ENCODE measurements around the gene HBD. TPM values are rescaled to one million over a fixed set of nuclear protein-coding genes. Genes with fewer than 3 reads are reported as not detected.

Gene HBD
- polyA plus RNA-seq, 2 of the 4 experiments (the other 2 are of a cell fraction), result not detected

DNA sequence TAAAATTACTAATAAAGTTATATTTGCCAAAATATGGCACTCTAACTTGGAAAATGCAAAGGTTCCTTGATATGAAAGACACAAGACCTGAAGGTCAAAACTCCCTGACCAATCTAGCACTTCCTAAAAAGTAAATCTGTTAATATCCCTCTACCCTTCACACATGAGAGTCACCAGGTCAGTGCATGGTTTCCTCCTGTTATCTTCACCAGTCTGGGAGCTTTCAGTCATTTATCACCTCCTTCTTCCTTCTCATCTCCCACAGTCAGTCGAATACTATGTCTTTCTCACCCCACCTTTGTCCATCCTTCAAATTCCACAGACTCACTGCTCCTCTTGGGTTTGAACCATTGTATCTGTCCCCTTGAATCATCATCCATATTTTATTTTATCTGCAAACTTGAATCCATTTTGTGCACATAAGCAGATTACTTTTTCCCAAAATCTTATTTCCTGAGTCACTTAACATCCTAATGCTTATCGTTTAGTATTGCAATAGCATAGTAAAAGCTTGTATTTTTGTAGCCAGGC lies 32.8 kb upstream of the HBD start:
- DNase-seq (ENCODE audit: low read depth in 1 of 2, low spot score in 1 of 2) (no peak), ATAC-seq (no peak), FAIRE-seq (no peak)
- H3K9me3 ChIP-seq, result no peaks in the 10 kb centered on the region
- WGBS (ENCODE audit: missing lambda C conversion rate), result 25% methylated on average over 2 of the region's 2 CpGs
- H3K4me3 ChIP-seq, result no peak overlapping the region
- H3K27ac ChIP-seq, result no peak overlapping the region
- no peak overlapping the region for H3K4me2 ChIP-seq
- ChIA-PET CTCF (interaction anchor here (1.2 to 1.6 kb wide), 2 partner anchors 9 to 242 kb away, joined by 3 to 5 read pairs; partner anchors contain the start of gene UBQLN3), POLR2A (no interaction called here)
- no peak for TF ChIP-seq HOXA7 (CRISPR knock-in tag; IDR thresholded peaks at IDR 0.05)
- TF ChIP-seq, protein P1, sequence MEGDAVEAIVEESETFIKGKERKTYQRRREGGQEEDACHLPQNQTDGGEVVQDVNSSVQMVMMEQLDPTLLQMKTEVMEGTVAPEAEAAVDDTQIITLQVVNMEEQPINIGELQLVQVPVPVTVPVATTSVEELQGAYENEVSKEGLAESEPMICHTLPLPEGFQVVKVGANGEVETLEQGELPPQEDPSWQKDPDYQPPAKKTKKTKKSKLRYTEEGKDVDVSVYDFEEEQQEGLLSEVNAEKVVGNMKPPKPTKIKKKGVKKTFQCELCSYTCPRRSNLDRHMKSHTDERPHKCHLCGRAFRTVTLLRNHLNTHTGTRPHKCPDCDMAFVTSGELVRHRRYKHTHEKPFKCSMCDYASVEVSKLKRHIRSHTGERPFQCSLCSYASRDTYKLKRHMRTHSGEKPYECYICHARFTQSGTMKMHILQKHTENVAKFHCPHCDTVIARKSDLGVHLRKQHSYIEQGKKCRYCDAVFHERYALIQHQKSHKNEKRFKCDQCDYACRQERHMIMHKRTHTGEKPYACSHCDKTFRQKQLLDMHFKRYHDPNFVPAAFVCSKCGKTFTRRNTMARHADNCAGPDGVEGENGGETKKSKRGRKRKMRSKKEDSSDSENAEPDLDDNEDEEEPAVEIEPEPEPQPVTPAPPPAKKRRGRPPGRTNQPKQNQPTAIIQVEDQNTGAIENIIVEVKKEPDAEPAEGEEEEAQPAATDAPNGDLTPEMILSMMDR (IDR thresholded peaks at IDR 0.05), result no peak
- TF ChIP-seq MAZ (IDR thresholded peaks at IDR 0.05; ENCODE audit: borderline replicate concordance, low read depth, low read length), result no peak
- TF ChIP-seq, protein P2, sequence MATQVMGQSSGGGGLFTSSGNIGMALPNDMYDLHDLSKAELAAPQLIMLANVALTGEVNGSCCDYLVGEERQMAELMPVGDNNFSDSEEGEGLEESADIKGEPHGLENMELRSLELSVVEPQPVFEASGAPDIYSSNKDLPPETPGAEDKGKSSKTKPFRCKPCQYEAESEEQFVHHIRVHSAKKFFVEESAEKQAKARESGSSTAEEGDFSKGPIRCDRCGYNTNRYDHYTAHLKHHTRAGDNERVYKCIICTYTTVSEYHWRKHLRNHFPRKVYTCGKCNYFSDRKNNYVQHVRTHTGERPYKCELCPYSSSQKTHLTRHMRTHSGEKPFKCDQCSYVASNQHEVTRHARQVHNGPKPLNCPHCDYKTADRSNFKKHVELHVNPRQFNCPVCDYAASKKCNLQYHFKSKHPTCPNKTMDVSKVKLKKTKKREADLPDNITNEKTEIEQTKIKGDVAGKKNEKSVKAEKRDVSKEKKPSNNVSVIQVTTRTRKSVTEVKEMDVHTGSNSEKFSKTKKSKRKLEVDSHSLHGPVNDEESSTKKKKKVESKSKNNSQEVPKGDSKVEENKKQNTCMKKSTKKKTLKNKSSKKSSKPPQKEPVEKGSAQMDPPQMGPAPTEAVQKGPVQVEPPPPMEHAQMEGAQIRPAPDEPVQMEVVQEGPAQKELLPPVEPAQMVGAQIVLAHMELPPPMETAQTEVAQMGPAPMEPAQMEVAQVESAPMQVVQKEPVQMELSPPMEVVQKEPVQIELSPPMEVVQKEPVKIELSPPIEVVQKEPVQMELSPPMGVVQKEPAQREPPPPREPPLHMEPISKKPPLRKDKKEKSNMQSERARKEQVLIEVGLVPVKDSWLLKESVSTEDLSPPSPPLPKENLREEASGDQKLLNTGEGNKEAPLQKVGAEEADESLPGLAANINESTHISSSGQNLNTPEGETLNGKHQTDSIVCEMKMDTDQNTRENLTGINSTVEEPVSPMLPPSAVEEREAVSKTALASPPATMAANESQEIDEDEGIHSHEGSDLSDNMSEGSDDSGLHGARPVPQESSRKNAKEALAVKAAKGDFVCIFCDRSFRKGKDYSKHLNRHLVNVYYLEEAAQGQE (IDR thresholded peaks at IDR 0.05), result no peak
- TF ChIP-seq RNF2 (IDR thresholded peaks at IDR 0.05; ENCODE audit: borderline replicate concordance, low read depth), result no peak
- no peak for TF ChIP-seq CBX8 (IDR thresholded peaks at IDR 0.05)
- no peaks in the 10 kb centered on the region for H3K4me1 ChIP-seq

DNA sequence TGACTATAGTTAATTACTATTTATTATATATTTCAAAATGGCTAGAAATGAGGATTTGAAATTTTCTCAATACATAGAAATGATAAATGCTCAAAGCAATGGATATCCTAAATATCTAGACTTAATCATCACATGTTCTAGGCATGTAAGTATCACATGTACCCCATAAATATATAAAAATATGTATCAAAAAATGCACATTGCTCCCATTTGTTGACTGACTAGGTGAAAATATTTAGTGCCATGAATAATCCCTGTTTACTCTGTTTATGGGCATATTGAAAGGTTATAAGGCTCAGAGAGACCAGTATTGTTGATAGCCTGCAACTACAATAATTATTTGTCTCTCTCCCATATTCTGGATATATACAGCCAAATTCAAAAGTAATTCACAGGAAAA lies 32.3 kb upstream of the HBD start:
- no peaks in the 10 kb centered on the region for H3K4me1 ChIP-seq
- H3K9me3 ChIP-seq, result no peaks in the 10 kb centered on the region
- H3K4me2 ChIP-seq, result no peak overlapping the region
- H3K27ac ChIP-seq, result no peak overlapping the region
- POLR2A ChIA-PET, result no interaction called here
- H3K4me3 ChIP-seq, result no peak overlapping the region
- TF ChIP-seq KDM1A (IDR thresholded peaks at IDR 0.05; ENCODE audit: low read depth), result no peak
- TF ChIP-seq JUNB (IDR thresholded peaks at IDR 0.05), result no peak
- TF ChIP-seq CBX8 (IDR thresholded peaks at IDR 0.05), result no peak
- TF ChIP-seq, protein P3, sequence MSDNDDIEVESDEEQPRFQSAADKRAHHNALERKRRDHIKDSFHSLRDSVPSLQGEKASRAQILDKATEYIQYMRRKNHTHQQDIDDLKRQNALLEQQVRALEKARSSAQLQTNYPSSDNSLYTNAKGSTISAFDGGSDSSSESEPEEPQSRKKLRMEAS (IDR thresholded peaks at IDR 0.05), result no peak
- TF ChIP-seq RNF2 (IDR thresholded peaks at IDR 0.05; ENCODE audit: borderline replicate concordance, low read depth), result no peak
- no peak for TF ChIP-seq EHF (CRISPR knock-in tag; IDR thresholded peaks at IDR 0.05)
- TF ChIP-seq ZFP36 (IDR thresholded peaks at IDR 0.05; ENCODE audit: borderline replicate concordance, partially characterized antibody), result no peak
- CTCF ChIA-PET, result no interaction called here
- no peak for FAIRE-seq
- no peak for DNase-seq (ENCODE audit: low read depth in 1 of 2, low spot score in 1 of 2)
- ATAC-seq, result no peak

DNA sequence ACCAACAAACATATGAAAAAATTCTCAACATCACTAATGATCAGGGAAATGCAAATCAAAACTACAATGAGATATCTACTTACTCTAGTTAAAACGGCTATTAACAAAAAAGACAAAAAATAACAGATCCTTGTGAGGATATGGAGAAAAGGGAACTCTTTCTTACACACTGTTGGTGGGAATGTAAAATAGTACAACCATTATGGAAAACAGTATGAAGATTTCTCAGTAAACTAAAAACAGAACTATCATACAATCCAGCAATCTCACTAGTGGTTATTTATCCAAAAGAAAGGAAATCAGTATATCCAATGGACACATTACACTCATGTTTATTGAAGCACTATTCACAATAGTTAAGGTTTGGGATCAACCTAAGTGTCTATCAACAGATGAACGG lies 31.5 kb upstream of the HBD start:
- no peak for FAIRE-seq
- WGBS (ENCODE audit: missing lambda C conversion rate), result 32% methylated on average over 2 of the region's 2 CpGs
- H3K9me3 ChIP-seq, result no peaks in the 10 kb centered on the region
- DNase-seq (ENCODE audit: low read depth in 1 of 2, low spot score in 1 of 2), result no peak
- H3K4me3 ChIP-seq, result no peak overlapping the region
- H3K27ac ChIP-seq, result no peak overlapping the region
- POLR2A ChIA-PET, result no interaction called here
- no peak overlapping the region for H3K4me2 ChIP-seq
- ATAC-seq, result no peak
- no peaks in the 10 kb centered on the region for H3K4me1 ChIP-seq
- CTCF ChIA-PET, result no interaction called here
- TF ChIP-seq SMC3 (IDR thresholded peaks at IDR 0.05) (no peak), GATA3 (IDR thresholded peaks at IDR 0.05; ENCODE audit: borderline replicate concordance) (no peak), ESRRA (IDR thresholded peaks at IDR 0.05; ENCODE audit: borderline replicate concordance, low read length) (no peak), KDM5A (IDR thresholded peaks at IDR 0.05) (no peak), NPAS2 (CRISPR knock-in tag; IDR thresholded peaks at IDR 0.05; ENCODE audit: borderline replicate concordance) (no peak), JUN (IDR thresholded peaks at IDR 0.05) (no peak), PHF8 (IDR thresholded peaks at IDR 0.05; ENCODE audit: borderline replicate concordance, low read depth) (no peak), HDAC2 (IDR thresholded peaks at IDR 0.05) (no peak), POLR2A (IDR thresholded peaks at IDR 0.05; ENCODE audit: low read length) (no peak), POLR2AphosphoS2 (conservative IDR thresholded peaks at IDR 0.05; ENCODE audit: low read length) (no peak)
- TF ChIP-seq, protein P1 (IDR thresholded peaks at IDR 0.05), result no peak
- TF ChIP-seq, protein P4, sequence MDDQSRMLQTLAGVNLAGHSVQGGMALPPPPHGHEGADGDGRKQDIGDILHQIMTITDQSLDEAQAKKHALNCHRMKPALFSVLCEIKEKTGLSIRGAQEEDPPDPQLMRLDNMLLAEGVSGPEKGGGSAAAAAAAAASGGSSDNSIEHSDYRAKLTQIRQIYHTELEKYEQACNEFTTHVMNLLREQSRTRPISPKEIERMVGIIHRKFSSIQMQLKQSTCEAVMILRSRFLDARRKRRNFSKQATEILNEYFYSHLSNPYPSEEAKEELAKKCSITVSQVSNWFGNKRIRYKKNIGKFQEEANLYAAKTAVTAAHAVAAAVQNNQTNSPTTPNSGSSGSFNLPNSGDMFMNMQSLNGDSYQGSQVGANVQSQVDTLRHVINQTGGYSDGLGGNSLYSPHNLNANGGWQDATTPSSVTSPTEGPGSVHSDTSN (IDR thresholded peaks at IDR 0.05), result no peak
- TF ChIP-seq, protein P2 (IDR thresholded peaks at IDR 0.05), result no peak

Data from A549 (cell line).